Measurements from ENCODE around the gene ARHGEF26. TPM values are rescaled to one million over a fixed set of nuclear protein-coding genes. Genes with fewer than 3 reads are reported as not detected.

The ARHGEF26 gene, protein sequence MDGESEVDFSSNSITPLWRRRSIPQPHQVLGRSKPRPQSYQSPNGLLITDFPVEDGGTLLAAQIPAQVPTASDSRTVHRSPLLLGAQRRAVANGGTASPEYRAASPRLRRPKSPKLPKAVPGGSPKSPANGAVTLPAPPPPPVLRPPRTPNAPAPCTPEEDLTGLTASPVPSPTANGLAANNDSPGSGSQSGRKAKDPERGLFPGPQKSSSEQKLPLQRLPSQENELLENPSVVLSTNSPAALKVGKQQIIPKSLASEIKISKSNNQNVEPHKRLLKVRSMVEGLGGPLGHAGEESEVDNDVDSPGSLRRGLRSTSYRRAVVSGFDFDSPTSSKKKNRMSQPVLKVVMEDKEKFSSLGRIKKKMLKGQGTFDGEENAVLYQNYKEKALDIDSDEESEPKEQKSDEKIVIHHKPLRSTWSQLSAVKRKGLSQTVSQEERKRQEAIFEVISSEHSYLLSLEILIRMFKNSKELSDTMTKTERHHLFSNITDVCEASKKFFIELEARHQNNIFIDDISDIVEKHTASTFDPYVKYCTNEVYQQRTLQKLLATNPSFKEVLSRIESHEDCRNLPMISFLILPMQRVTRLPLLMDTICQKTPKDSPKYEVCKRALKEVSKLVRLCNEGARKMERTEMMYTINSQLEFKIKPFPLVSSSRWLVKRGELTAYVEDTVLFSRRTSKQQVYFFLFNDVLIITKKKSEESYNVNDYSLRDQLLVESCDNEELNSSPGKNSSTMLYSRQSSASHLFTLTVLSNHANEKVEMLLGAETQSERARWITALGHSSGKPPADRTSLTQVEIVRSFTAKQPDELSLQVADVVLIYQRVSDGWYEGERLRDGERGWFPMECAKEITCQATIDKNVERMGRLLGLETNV
- 0.04 TPM for total RNA-seq (2013)
- polyA plus RNA-seq (under 1 TPM in 1 of 3 donors, not detected in 2; 0.05 TPM), polyA minus RNA-seq (0.14 and 0.16 TPM in 2 replicates), total RNA-seq (0.20 to 5.1 (median 0.74) reads per million in 11 experiments)

GRCh38 chr3:154120961-154121700, at the start of gene ARHGEF26:
Gene ARHGEF26, plus strand, starts transcription at chr3:154121390. Its CDS starts 603 bp downstream, at chr3:154121993.
- H3K27ac Mint-ChIP-seq, result peak within 1 kb of the TSS in 3 of 7 donors; percentile 25 to 60 (median 40)
- Histone ChIP-seq H3K9me3 (replicated peaks in 1 of 2; ENCODE audit: control insufficient read depth in 1 of 2, insufficient read depth in 1 of 2, low read length in 2 of 2) (peaks cover 6 to 7% of the 10 kb centered on the region in 2 donors), H4K20me1 (ENCODE audit: insufficient read depth, low read length) (no peaks in the 10 kb centered on the region), H3K9ac (ENCODE audit: insufficient read depth, low read length, poor library complexity, severe bottlenecking) (peak within 1 kb of the TSS; percentile 51), H3K36me3 (replicated peaks in 1 of 2; ENCODE audit: control insufficient read depth in 1 of 2, insufficient read depth in 2 of 2, low read length in 2 of 2) (no peaks in the 10 kb centered on the region), H3K4me2 (replicated peaks; ENCODE audit: extremely low read depth, low read length, poor library complexity, severe bottlenecking) (peak within 1 kb of the TSS; percentile 99), H3K27ac (ENCODE audit: low read depth in 1 of 2, low read length in 2 of 2) (no peak within 1 kb of the TSS), H3K27me3 (ENCODE audit: control insufficient read depth in 2 of 2, insufficient read depth in 2 of 2, low read length in 2 of 2) (peaks cover 29 to 72% of the 10 kb centered on the region in 2 donors), H3K4me3 (replicated peaks in 1 of 3; ENCODE audit: low read depth in 2 of 3, low read length in 3 of 3) (peak within 1 kb of the TSS; percentile 51 to 91 (median 74)), H3K79me2 (ENCODE audit: insufficient read depth, low read length) (no peaks in the 10 kb centered on the region), H2AFZ (ENCODE audit: insufficient read depth, low read depth, low read length, poor library complexity, severe bottlenecking) (peak within 1 kb of the TSS; percentile 97), H3K4me1 (ENCODE audit: control insufficient read depth in 1 of 2, insufficient read depth in 2 of 2, low read length in 2 of 2) (peaks cover 20 to 27% of the 10 kb centered on the region in 2 donors)
- H3K36me3 Mint-ChIP-seq, result peaks cover 5% of the 10 kb centered on the region in 2 donors
- H3K9me3 Mint-ChIP-seq, result peaks cover 0 to 19% (median 5%) of the 10 kb centered on the region in 7 donors
- no peak for TF ChIP-seq CTCF (IDR thresholded peaks at IDR 0.05)
- peaks cover 52 to 58% (median 57%) of the 10 kb centered on the region in 3 donors for H3K27me3 Mint-ChIP-seq (ENCODE audit: low read depth in 3 of 3)
- DNase-seq, result peak; percentile 45 to 55 (median 47)
- peaks cover 27% of the 10 kb centered on the region for H3K4me1 Mint-ChIP-seq
- WGBS (ENCODE audit: insufficient coverage), result under 1% methylated on average over 66 of the region's 66 CpGs
- intact Hi-C loops (cut with micrococcal nuclease), result no loop called here
- H3K4me3 Mint-ChIP-seq, result peak within 1 kb of the TSS; percentile 88 to 89
